ENCODE measurements around the gene LMAN1L.

- TF ChIP-seq CTCF (IDR thresholded peaks at IDR 0.05): no peak
- no peak for TF ChIP-seq POLR2A (IDR thresholded peaks at IDR 0.05)
Observed at GRCh38 chr15:74793135-74794028, 19.3 kb upstream of the LMAN1L start.
